GM12801 (cell line): ENCODE measurements around the gene FARS2.

Experiments
- TF ChIP-seq, protein P1 (sequence below): IDR thresholded peaks from one replicate; pipeline ENCODE4 v1.5.1; 2011; ENCODE audit warnings: control low read depth; ENCODE audit not compliant: insufficient read length; ENCODE audit errors: extremely low read depth

The FARS2 gene

GRCh38 chr6:5335020-5335419, 73.7 kb downstream of the FARS2 start:
- TF ChIP-seq, protein P1, sequence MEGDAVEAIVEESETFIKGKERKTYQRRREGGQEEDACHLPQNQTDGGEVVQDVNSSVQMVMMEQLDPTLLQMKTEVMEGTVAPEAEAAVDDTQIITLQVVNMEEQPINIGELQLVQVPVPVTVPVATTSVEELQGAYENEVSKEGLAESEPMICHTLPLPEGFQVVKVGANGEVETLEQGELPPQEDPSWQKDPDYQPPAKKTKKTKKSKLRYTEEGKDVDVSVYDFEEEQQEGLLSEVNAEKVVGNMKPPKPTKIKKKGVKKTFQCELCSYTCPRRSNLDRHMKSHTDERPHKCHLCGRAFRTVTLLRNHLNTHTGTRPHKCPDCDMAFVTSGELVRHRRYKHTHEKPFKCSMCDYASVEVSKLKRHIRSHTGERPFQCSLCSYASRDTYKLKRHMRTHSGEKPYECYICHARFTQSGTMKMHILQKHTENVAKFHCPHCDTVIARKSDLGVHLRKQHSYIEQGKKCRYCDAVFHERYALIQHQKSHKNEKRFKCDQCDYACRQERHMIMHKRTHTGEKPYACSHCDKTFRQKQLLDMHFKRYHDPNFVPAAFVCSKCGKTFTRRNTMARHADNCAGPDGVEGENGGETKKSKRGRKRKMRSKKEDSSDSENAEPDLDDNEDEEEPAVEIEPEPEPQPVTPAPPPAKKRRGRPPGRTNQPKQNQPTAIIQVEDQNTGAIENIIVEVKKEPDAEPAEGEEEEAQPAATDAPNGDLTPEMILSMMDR: no peak

DNA sequence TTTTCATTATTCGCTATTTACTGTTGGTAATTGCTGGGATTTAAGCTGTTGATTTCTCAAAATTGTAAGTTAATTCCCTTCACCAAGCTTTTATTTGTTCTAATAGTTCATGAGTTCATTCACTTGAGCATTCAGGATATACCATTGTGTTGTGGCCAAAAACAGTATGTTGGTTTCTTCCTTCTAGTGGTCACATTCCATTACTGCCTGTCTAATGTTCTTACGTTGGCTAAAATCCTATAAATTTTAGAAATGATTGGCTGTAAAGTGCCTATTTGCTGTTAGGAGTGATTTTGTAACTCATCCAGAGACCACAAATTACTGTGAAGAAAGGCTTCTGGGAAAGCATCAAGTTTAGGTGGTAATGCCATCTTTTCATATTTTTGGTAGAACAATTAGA, 76.3 kb downstream of the FARS2 start:
- TF ChIP-seq, protein P1: no peak

GRCh38 chr6:5338177-5338960, 77.1 kb downstream of the FARS2 start:
- TF ChIP-seq, protein P1: no peak

DNA sequence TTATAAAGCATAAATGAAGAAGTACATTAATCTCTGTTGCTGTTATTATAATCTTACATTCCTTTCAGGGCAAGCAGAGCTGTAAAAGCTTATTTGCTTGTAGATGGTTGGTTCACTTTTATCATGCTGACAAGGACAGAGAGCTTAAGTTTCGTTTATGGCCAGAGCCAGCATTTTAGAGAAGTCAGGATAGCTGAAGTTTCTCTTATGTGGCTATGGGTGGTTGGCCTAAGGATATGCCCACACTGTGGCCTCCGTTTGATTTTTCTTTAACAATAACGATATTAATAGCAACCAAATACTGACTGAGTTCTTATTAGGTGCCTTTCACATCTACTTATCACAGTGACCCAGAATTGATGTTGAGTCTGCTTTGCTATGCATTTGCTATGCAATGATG, 78.5 kb downstream of the FARS2 start:
- TF ChIP-seq, protein P1: no peak

GRCh38 chr6:5341845-5342244, 80.5 kb downstream of the FARS2 start:
- TF ChIP-seq, protein P1: no peak

DNA sequence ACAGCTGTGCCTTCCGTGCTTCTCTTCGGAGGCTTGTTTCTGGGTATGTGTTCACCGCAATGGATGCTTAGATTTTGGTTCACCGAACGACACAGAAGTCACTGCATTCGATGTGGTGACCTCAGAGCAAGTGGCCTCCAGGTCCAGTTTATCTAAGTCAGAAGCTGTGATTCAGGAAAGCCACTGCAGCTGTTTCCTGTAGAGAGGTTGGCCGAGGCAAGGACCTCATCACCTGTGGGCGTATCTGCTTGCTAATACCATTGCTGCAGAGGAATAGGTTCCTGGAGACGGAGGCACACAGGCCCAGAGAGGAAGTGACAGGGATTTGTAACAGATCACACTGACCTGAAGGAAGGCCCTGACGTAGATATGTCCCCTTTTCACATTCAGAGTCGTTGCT, 82.7 kb downstream of the FARS2 start:
- TF ChIP-seq, protein P1: no peak

DNA sequence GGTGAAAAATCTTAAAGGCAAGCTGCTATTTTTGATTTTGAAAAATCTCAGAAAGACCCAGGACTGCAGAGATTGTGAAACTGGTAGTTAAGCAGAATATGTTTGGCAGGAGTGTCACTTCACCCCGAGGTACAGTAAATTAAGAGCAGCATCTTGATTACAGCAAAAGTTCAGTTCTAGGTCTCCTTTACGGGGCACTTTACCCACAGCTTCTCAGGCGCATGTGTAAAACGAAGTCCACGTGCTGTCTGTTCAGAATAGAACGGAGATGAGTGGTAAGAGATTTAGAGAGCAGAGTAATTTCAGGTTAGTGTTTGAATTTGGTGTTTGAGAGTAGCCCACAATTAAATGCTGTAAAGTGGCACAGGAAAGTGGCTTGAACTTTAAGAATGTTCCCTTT, 84.0 kb downstream of the FARS2 start:
- TF ChIP-seq, protein P1: no peak
